H4 (cell line): ENCODE results near the gene XRCC4. TPM values are rescaled to one million over a fixed set of nuclear protein-coding genes. Genes with fewer than 3 reads are reported as not detected.
"Not testable (repeated sequence)": the region's sequence is repeated elsewhere in the genome, so short reads cannot be mapped to it uniquely, and the experiment has no call there.

Experiments
- DNase-seq: peaks from one replicate; pipeline ENCODE4 v3.0.0-alpha.2; 2015; ENCODE audit warnings: low spot score
- total RNA-seq: library from RNA; depleted of rRNA; stranded (reverse); fragments of >200 nt; shearing (Covaris generic); gene quantifications from 2 replicates; pipeline ENCODE4 v1.2.3, GENCODE V29; 2014

Gene XRCC4
- total RNA-seq, 1 experiment from 2014 or later: 21.5 TPM

- no peak for DNase-seq
Measured at GRCh38 chr5:83345423-83345822, 268.1 kb downstream of the XRCC4 start.

- DNase-seq: no peak
Measured at GRCh38 chr5:83348281-83348780, 271.0 kb downstream of the XRCC4 start.

GRCh38 chr5:83353231-83353630 lies 275.9 kb downstream of the XRCC4 start:
- DNase-seq: no peak

- no peak for DNase-seq
Measured at GRCh38 chr5:83353774-83354173, 276.4 kb downstream of the XRCC4 start.

GRCh38 chr5:83354958-83355357 lies 277.6 kb downstream of the XRCC4 start:
- no peak for DNase-seq

- not testable (repeated sequence) for DNase-seq
Measured at GRCh38 chr5:83355482-83356014, 278.2 kb downstream of the XRCC4 start.

GRCh38 chr5:83357621-83358231 lies 280.4 kb downstream of the XRCC4 start:
- no peak for DNase-seq

GRCh38 chr5:83360573-83360972 lies 283.2 kb downstream of the XRCC4 start:
- no peak for DNase-seq

GRCh38 chr5:83362526-83362925 lies 285.2 kb downstream of the XRCC4 start:
- no peak for DNase-seq

GRCh38 chr5:83363111-83363885 lies 286.0 kb downstream of the XRCC4 start:
- DNase-seq: no peak

GRCh38 chr5:83363886-83364275 lies 286.5 kb downstream of the XRCC4 start:
- DNase-seq: no peak

GRCh38 chr5:83364312-83365299 lies 287.3 kb downstream of the XRCC4 start:
- DNase-seq: no peak

GRCh38 chr5:83368319-83368718 lies 291.0 kb downstream of the XRCC4 start:
- DNase-seq: peak; percentile 81

GRCh38 chr5:83368835-83369234 lies 291.5 kb downstream of the XRCC4 start:
- no peak for DNase-seq

- no peak for DNase-seq
Measured at GRCh38 chr5:83370957-83371356, 293.6 kb downstream of the XRCC4 start.

GRCh38 chr5:83371726-83372125 lies 294.4 kb downstream of the XRCC4 start:
- no peak for DNase-seq

- DNase-seq: no peak
Measured at GRCh38 chr5:83374547-83374946, 297.2 kb downstream of the XRCC4 start.

- DNase-seq: no peak
Measured at GRCh38 chr5:83375049-83375745, 297.9 kb downstream of the XRCC4 start.

GRCh38 chr5:83376461-83376860 lies 299.1 kb downstream of the XRCC4 start:
- no peak for DNase-seq

GRCh38 chr5:83377131-83377865 lies 300.0 kb downstream of the XRCC4 start:
- no peak for DNase-seq
